CD4-positive, alpha-beta T cell treated with Interleukin-2 at 100 ng/mL for 4 hours (primary cell): ENCODE results near the gene LOXL1.

Source experiments
- DNase-seq: peaks from one replicate; pipeline ENCODE4 v3.0.0-alpha.2; 2020; ENCODE audit warnings: low spot score

Gene LOXL1

GRCh38 chr15:73899197-73900094 lies 26.8 kb upstream of the LOXL1 start:
- DNase-seq, result no peak

- no peak for DNase-seq
These were observed 26.1 kb upstream of the LOXL1 start for GRCh38 chr15:73900095-73900712.

GRCh38 chr15:73901126-73901810 lies 25.0 kb upstream of the LOXL1 start:
- no peak for DNase-seq

- DNase-seq, result no peak
These were observed 23.9 kb upstream of the LOXL1 start for GRCh38 chr15:73902121-73903020.

DNA sequence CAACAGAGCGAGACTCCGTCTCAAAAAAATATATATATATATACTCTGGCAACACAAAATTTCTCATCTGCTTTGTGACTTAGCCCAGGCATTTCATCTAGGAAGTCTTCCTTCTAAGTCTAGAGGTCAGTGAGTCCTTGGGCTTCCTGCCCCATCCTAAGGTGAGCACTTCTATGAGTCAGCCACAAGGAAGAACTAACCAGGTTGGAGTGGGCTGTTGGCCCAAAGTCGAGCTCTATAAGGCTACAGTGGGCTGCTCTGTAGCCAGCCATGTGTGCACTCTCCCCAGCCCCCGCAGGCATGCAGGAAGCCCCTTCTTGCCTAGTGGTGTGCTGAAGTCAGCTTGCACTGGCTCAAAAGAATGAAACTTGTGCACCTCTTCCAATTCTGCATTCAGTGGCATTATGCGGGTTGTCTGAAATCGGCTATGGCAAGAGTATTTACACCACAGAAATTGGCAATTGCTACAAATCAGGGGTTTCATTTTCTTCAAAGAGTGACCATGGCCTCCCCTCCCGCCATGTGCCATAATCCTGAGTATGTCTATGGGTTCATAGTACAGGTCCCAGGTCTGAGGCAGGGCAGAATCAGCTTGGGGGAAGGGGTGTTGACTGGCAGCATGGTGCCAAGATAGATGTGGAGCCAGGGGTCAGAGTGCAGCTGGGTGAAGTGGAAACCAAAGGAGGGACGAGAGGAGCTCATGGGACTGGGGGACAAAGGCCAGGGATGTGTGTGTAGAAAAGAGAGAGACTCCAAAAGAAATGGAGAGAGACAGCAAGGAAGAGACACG lies 22.0 kb upstream of the LOXL1 start:
- DNase-seq, result no peak

- no peak for DNase-seq
These were observed 20.9 kb upstream of the LOXL1 start for GRCh38 chr15:73905225-73905827.

GRCh38 chr15:73906346-73907034 lies 19.8 kb upstream of the LOXL1 start:
- no peak for DNase-seq

GRCh38 chr15:73907035-73907408 lies 19.2 kb upstream of the LOXL1 start:
- DNase-seq, result no peak

DNA sequence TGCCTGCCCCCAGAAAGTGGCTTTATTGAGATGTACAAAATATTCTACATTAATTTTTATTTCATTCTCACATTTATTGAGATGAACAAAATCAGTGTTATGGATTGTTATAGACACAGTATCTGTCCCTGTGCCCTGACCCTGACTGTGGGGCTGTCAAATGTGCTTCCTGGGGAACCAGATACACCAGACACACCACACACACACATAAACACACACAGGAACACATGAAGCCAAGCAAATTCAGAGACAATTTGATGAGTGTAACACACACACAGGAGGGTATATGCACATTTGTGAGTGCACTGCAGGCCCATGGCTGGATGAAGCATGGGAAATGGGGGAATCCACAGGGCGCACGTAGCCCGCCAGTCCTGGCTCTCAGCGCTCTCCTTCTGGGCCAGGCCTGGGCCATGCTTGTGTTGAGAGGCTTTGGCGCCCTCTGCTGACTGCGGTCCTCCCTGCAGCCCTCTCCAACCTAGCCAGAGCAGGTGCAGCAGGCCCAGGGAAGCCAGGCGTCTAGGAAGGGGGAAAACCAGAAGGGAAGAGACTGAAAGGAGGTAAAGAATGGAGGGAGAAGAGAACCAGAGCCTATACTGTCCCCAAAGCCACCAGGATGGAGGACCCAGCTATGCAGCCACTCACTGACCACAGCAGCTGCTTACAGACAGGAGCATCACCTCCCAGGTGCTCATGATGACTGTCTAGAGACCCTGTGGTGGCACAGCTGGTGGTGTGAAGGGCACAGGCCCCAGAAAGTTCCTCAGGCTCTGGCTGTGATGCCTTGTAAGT lies 18.0 kb upstream of the LOXL1 start:
- DNase-seq, result peak; percentile 68

- no peak for DNase-seq
These were observed 17.5 kb upstream of the LOXL1 start for GRCh38 chr15:73908822-73909122.

DNA sequence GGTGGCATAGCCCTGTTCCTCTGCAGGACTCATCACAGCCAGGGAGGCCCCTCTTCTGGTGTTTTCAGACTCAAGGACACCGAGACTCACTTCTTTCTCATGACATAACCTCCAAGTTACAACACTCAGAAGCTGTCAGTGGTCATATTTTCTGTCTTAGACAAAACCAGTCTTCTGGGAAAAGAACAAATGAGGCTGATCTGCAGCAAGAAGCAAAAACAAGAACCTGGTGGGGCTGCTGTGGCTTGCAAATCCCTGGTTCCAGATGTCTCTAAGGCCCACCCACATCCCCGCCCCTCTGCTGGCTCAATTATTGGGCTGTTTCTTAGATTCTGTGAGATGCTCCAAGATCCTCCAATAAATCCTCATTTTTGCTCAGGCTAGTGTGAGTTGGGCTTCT lies 16.6 kb upstream of the LOXL1 start:
- no peak for DNase-seq

DNA sequence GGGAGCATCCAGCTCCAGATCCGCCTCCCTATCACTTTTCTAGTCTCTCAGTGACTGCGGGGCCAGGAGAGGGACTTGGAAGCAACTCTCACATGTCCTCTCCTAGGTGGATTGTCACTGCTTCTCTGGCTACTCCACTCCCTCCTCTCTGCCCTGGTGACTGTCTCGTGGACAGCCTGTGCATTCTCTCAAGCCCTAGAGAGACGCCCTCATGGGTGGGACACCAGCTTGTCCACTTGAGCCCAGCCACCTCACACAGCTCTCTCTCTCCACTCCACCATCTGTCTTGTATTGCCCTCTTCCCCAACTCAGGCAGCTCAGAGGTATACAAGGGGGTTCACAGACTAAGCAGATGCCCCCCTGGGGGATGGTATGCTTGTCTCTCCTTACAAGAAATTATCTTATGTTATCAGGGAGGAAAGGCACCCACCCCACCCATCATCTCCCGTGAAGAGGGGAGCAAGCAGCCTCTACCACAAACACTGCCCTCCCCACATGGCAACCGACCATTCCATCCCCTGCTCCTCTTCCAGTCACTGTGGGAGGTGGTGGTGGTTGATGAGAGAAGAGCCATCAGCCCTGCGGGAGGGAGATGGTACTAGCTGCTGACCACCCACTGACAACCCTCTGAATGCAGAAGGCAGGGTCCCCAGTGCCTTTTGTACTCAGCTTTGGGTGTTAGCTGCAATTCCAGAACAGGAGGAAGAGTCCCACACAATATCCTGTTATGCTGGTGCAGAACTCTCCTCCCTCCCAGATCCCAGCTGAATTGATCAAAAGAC lies 15.5 kb upstream of the LOXL1 start:
- DNase-seq, result no peak

DNA sequence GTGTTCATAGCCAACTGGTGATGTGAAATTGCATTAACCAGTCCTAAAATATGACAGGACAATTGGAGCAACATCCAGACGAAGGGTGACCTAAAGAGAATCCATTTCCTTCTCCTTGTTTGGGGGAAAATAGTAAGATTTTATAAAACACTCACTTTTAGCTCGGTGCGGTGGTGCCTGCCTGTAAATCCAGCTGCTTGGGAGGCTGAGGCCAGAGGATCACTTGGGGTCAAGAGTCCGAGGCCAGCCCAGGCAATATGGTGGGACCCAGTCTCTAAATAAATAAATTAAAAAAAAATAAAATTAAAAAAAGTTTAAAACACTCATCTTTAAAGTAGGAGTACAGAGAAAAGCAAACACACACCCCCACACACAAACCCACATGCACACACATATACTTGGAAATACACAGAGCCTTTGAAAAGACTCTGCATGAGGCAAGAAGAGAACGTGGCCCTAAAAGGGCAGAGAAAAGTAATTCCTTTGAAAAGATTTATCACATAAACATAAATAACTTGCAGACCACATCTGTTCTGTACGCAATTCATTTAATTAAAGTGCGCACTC lies 14.1 kb upstream of the LOXL1 start:
- DNase-seq, result no peak

- DNase-seq, result no peak
These were observed 12.1 kb upstream of the LOXL1 start for GRCh38 chr15:73914145-73914544.

- no peak for DNase-seq
These were observed 11.2 kb upstream of the LOXL1 start for GRCh38 chr15:73915082-73915481.

DNA sequence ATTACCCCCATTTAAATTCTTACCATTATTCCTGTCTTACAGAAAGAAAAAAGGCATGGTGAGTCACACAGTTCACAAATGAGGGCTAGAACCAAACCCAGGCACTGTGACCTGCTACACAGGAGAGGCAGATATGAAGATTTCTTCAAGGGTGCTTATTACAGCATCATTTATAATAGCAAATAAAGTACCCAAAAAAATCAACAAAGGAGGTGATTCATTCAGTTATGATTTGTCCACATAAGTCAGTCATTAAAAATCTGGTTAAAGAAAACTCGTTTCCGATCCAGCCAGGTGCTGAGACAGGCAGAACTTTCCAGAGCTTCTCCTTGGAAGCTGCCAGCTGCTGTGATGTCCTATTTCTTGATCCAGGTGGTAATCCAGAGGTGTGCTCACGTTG lies 7.5 kb upstream of the LOXL1 start:
- DNase-seq, result no peak

GRCh38 chr15:73919706-73920105 lies 6.6 kb upstream of the LOXL1 start:
- no peak for DNase-seq

- DNase-seq, result peak; percentile 3
These were observed 4.9 kb upstream of the LOXL1 start for GRCh38 chr15:73921254-73921925.
